K562 (cell line): ENCODE data around the gene GREB1. TPM values are rescaled to one million over a fixed set of nuclear protein-coding genes. Genes with fewer than 3 reads are reported as not detected.

ENCODE experiments used
- ATAC-seq: fragments of 200-7000 bp; cut with Tn5 transposase; 3 replicates; pipeline ENCODE4 v1.9.1; 2020; ENCODE audit warnings: moderate library complexity
- BruUV-seq: library from RNA; stranded (reverse); fragments of 400-500 nt; replicated peaks from 2 replicates; lab custom pipeline; 2021; lab: Mats Ljungman, UMichigan
- CTCF ChIA-PET: fragments of 300-600 bp; formaldehyde crosslinking; extraction: SDS; loops from one replicate; lab custom pipeline; 2021; ENCODE audit warnings: low intra/inter-chr PET ratio; lab: Yijun Ruan, JAX
- POLR2A ChIA-PET: fragments of 300-600, 350-650 bp; sonication (Branson Sonifier 250); formaldehyde crosslinking; extraction: SDS; loops from one replicate; lab custom pipeline; 2021; ENCODE audit warnings: antibody characterized with exemption, inconsistent platforms; lab: Yijun Ruan, JAX
- DNase-seq, 4 experiments: peaks; one replicate each; pipeline versions ENCODE4 v3.0.0 to v3.0.0-alpha.2; 2011 to 2018; ENCODE audit warnings: low spot score in 3 of 4, mixed read lengths in 3 of 4; ENCODE audit errors: extremely low read depth in 1 of 4
- FAIRE-seq: peaks from 2 replicates; lab custom pipeline; 2011; peaks lifted over from hg19 to GRCh38; lab: Jason Lieb, UNC
- H2AFZ ChIP-seq: 2 replicates; pipeline ENCODE4 v1.6.0; 2011; ENCODE audit warnings: low read depth, low read length, control low read depth, inconsistent platforms
- H3K27ac ChIP-seq: fragments of 200-600 bp; 3 replicates; pipeline ENCODE4 v1.8.0; 2011; ENCODE audit warnings: low read depth, mild to moderate bottlenecking, control low read depth, inconsistent platforms, low read length, moderate library complexity, mixed read lengths; ENCODE audit errors: extremely low read depth
- H3K27me3 ChIP-seq, 2 experiments: fragments of 300-600 bp in 1 of 2; 2 replicates in 1 of 2; 3 replicates in 1 of 2; pipeline versions ENCODE4 v1.6.0 to v1.8.0; 2011; ENCODE audit warnings: inconsistent platforms in 2 of 2, low read length in 2 of 2, mild to moderate bottlenecking in 1 of 2, mixed read lengths in 1 of 2, moderate library complexity in 1 of 2; ENCODE audit not compliant: control insufficient read depth in 2 of 2, insufficient read depth in 2 of 2
- H3K36me3 ChIP-seq: fragments of 300-600 bp; 3 replicates; pipeline ENCODE4 v1.8.0; 2011; ENCODE audit warnings: mild to moderate bottlenecking, low read length, inconsistent platforms; ENCODE audit not compliant: control insufficient read depth, insufficient read depth
- H3K4me1 ChIP-seq, 2 experiments: fragments of 200-600 bp in 1 of 2; replicated peaks in 1 of 2; 2 replicates in 1 of 2; 3 replicates in 1 of 2; pipeline versions ENCODE4 v1.5.1 to v1.8.0; 2011; ENCODE audit warnings: inconsistent platforms in 2 of 2, low read length in 2 of 2, mild to moderate bottlenecking in 1 of 2, mixed read lengths in 1 of 2, moderate library complexity in 1 of 2; ENCODE audit not compliant: control insufficient read depth in 2 of 2, insufficient read depth in 2 of 2
- H3K4me2 ChIP-seq: 2 replicates; pipeline ENCODE4 v1.6.1; 2011; ENCODE audit warnings: low read length, control low read depth, inconsistent platforms, mixed read lengths; ENCODE audit not compliant: insufficient read depth
- H3K4me3 ChIP-seq: fragments of 200-600 bp; sonication (generic), shearing (Covaris generic); 2 replicates; pipeline ENCODE4 v1.5.1; 2016; ENCODE audit warnings: control low read depth, inconsistent platforms
- H3K79me2 ChIP-seq: fragments of 200-600 bp; 3 replicates; pipeline ENCODE4 v1.8.0; 2011; ENCODE audit warnings: low read length, inconsistent platforms; ENCODE audit not compliant: control insufficient read depth, insufficient read depth
- H3K9ac ChIP-seq, 2 experiments: 2 replicates each; pipeline versions ENCODE4 v1.6.0 to v1.6.1; 2011; ENCODE audit warnings: low read depth in 2 of 2, low read length in 2 of 2, control low read depth in 1 of 2, inconsistent platforms in 1 of 2, mild to moderate bottlenecking in 1 of 2, mixed read lengths in 1 of 2; ENCODE audit not compliant: insufficient read depth in 1 of 2
- H3K9me1 ChIP-seq: one replicate; pipeline ENCODE4 v1.6.0; 2011; ENCODE audit warnings: inconsistent platforms, mild to moderate bottlenecking, low read length, moderate library complexity; ENCODE audit not compliant: control insufficient read depth, insufficient read depth
- H3K9me3 ChIP-seq: replicated peaks from 2 replicates; pipeline ENCODE4 v1.5.1; 2011; ENCODE audit warnings: low read depth, low read length, inconsistent platforms; ENCODE audit not compliant: control insufficient read depth, insufficient read depth
- H4K20me1 ChIP-seq: replicated peaks from 2 replicates; pipeline ENCODE4 v1.6.1; 2011; ENCODE audit warnings: low read length, inconsistent platforms, mixed read lengths; ENCODE audit not compliant: control insufficient read depth, insufficient read depth
- CC2D1A ChIP-seq: fragments of 450-650 bp; IDR thresholded peaks from 2 replicates; pipeline ENCODE4 v1.6.1; 2017; ENCODE audit warnings: mild to moderate bottlenecking
- GABPB2 ChIP-seq: fragments of 250-450 bp; sonication (Bioruptor Pico); conservative IDR thresholded peaks from 2 replicates; pipeline ENCODE4 v1.5.1; 2021; ENCODE audit warnings: mild to moderate bottlenecking
- KAT2B ChIP-seq: IDR thresholded peaks from one replicate; pipeline ENCODE4 v1.6.1; 2012; ENCODE audit warnings: low read depth, mild to moderate bottlenecking, control low read depth, inconsistent platforms, low read length, moderate library complexity
- RBFOX2 ChIP-seq: fragments of 200-400 bp; formaldehyde crosslinking; IDR thresholded peaks from 2 replicates; pipeline ENCODE4 v1.6.1; 2017; ENCODE audit warnings: low read depth, mild to moderate bottlenecking, low read length, moderate library complexity
- TAF1 ChIP-seq: IDR thresholded peaks from 2 replicates; pipeline ENCODE4 v1.6.1; 2011; ENCODE audit warnings: mild to moderate bottlenecking, low read length, moderate library complexity; ENCODE audit not compliant: insufficient read depth, control insufficient read depth, severe bottlenecking; ENCODE audit errors: extremely low read depth
- TARDBP ChIP-seq: fragments of 450-650 bp; IDR thresholded peaks from 2 replicates; pipeline ENCODE4 v1.6.1; 2016
- U2AF1 ChIP-seq: fragments of 200-400 bp; formaldehyde crosslinking; optimal IDR thresholded peaks from 2 replicates; pipeline ENCODE3; 2017; ENCODE audit warnings: mild to moderate bottlenecking, low read depth, low read length, moderate library complexity
- ZNF280A ChIP-seq: fragments of 450-650 bp; IDR thresholded peaks from 2 replicates; pipeline ENCODE4 v1.6.1; 2018; ENCODE audit warnings: mild to moderate bottlenecking, low read depth; ENCODE audit not compliant: partially characterized antibody
- ZNF584 ChIP-seq: fragments of 200-800 bp; sonication (Bioruptor generic); IDR thresholded peaks from 2 replicates; pipeline ENCODE4 v1.6.1; 2016; ENCODE audit warnings: low read depth, mild to moderate bottlenecking, missing genetic modification characterization, missing compliant biosample characterization
- WGBS: fragments of 100-300 bp; shearing (Covaris generic); methylation state at CpG from one replicate; pipeline ENCODE4 v1.1.6; 2016; ENCODE audit warnings: low coverage, mixed read lengths; ENCODE audit not compliant: insufficient coverage; ENCODE audit errors: missing lambda C conversion rate; 5-methylcytosine and 5-hydroxymethylcytosine counted together
- in situ Hi-C: fragments of 300-500 bp; cut with MboI; formaldehyde crosslinking; loops from 4 replicates; pipeline ENCODE4 v1.15.0; 2018; ENCODE audit warnings: inconsistent platforms, mixed read lengths
- intact Hi-C: fragments of 100-400 bp; cut with micrococcal nuclease; formaldehyde crosslinking; loops from 2 replicates; pipeline ENCODE4 v1.14.2; 2022
- polyA plus RNA-seq, 8 experiments: library from polyadenylated mRNA; depleted of rRNA in 4 of 8; stranded (reverse) in 5 of 8; unstranded in 3 of 8; fragments of >200 nt; fragmentation: Nextera tagmentation in 2 of 8; fragmentation: Illumina TruSeq in 1 of 8; extraction: Ambion mirVana in 2 of 8; extraction: Trizol in 1 of 8; gene quantifications; 2 replicates each; pipeline versions ENCODE4 v1.2.1 to v1.2.3, GENCODE V29; 2011 to 2014; ENCODE audit warnings: inconsistent platforms in 1 of 8, missing spikeins in 1 of 8
- total RNA-seq, 7 experiments: library from RNA; depleted of rRNA in 6 of 7; stranded (reverse); fragments of >200 nt in 6 of 7; fragmentation: Illumina TruSeq in 2 of 7; extraction: Trizol in 2 of 7; gene quantifications; 2 replicates each; pipeline versions ENCODE4 v1.2.1 to v1.2.3, GENCODE V29; 2011 to 2021; ENCODE audit warnings: low replicate concordance in 1 of 7

The GREB1 gene
- total and polyA plus RNA-seq, 9 of the 15 experiments (the other 6 are each of a cell fraction or from before 2014, with no cell fraction given): 0.04 to 0.86 (median 0.10) TPM; not detected in 1

GRCh38 chr2:11602563-11603204 is 68.8 kb downstream of the GREB1 start:
- in situ Hi-C loops (no loop called here), intact Hi-C loops (loop anchor here (10.0 kb wide), 1 partner anchor 172 kb away; no protein-coding TSS in a partner anchor)
- Histone ChIP-seq H4K20me1 (no peaks in the 10 kb centered on the region; the same call in 1 of the 2 replicates), H3K79me2 (no peaks in the 10 kb centered on the region), H3K4me3 (no peak overlapping the region), H3K27ac (no peak overlapping the region), H2AFZ (no peak overlapping the region), H3K27me3 (peaks cover 62 to 63% of the 10 kb centered on the region in 2 experiments), H3K9me3 (no peaks in the 10 kb centered on the region), H3K4me1 (no peaks in the 10 kb centered on the region)
- WGBS: 0% methylated on average over 7 of the region's 7 CpGs
- ATAC-seq: no peak
- TF ChIP-seq ZNF280A (no peak), CC2D1A (no peak), RBFOX2 (no peak), ZNF584 (no peak), GABPB2 (no peak), KAT2B (no peak), U2AF1 (no peak), TARDBP (no peak), TAF1 (no peak)
- TF ChIP-seq, all 486 proteins: peak for 0
- POLR2A ChIA-PET: interaction anchor here (0.8 kb wide), 1 partner anchor 247 kb away, joined by 3 read pairs; no protein-coding TSS in a partner anchor
- H3K9ac ChIP-seq: no peak overlapping the region
- DNase-seq (no peak), FAIRE-seq (no peak)
- CTCF ChIA-PET: no interaction called here
- H3K36me3 ChIP-seq: no peaks in the 10 kb centered on the region
- H3K4me2 ChIP-seq: no peak overlapping the region
- no peaks in the 10 kb centered on the region for H3K9me1 ChIP-seq
- BruUV-seq: no TSS peak
